Fibroblast of upper back skin (primary cell): Measurements from ENCODE around the gene MACF1.
A peak's percentile ranks its signal among the peaks of the same experiment; 100 is the strongest.

Source experiments
- DNase-seq: peaks from one replicate; pipeline ENCODE4 v3.0.0-alpha.2; 2013

Gene MACF1

GRCh38 chr1:39363267-39363666, 158.8 kb downstream of the MACF1 start:
- DNase-seq = no peak

GRCh38 chr1:39368045-39368444, 163.6 kb downstream of the MACF1 start:
- no peak for DNase-seq

- no peak for DNase-seq
These were observed 165.1 kb downstream of the MACF1 start for GRCh38 chr1:39369565-39369964.

GRCh38 chr1:39370602-39371001, 166.1 kb downstream of the MACF1 start:
- no peak for DNase-seq

- DNase-seq = no peak
These were observed 167.6 kb downstream of the MACF1 start for GRCh38 chr1:39372105-39372504.

GRCh38 chr1:39376656-39377055, 172.2 kb downstream of the MACF1 start:
- no peak for DNase-seq

GRCh38 chr1:39378377-39378776, 173.9 kb downstream of the MACF1 start:
- DNase-seq = no peak

- DNase-seq = no peak
These were observed 174.7 kb downstream of the MACF1 start for GRCh38 chr1:39379187-39379586.

- DNase-seq = no peak
These were observed 175.5 kb downstream of the MACF1 start for GRCh38 chr1:39380036-39380435.

- peak; percentile 44 for DNase-seq
These were observed 177.3 kb downstream of the MACF1 start for GRCh38 chr1:39381839-39382238.

GRCh38 chr1:39384305-39384704, 179.8 kb downstream of the MACF1 start:
- no peak for DNase-seq

- DNase-seq = no peak
These were observed 180.8 kb downstream of the MACF1 start for GRCh38 chr1:39385067-39385988.

- DNase-seq = no peak
These were observed 182.5 kb downstream of the MACF1 start for GRCh38 chr1:39386997-39387396.

- DNase-seq = peak; percentile 93
These were observed 183.0 kb downstream of the MACF1 start for GRCh38 chr1:39387452-39387851.

GRCh38 chr1:39391691-39392679, 187.5 kb downstream of the MACF1 start:
- peak; percentile 91 for DNase-seq

GRCh38 chr1:39392851-39393573, 188.5 kb downstream of the MACF1 start:
- DNase-seq = no peak

- no peak for DNase-seq
These were observed 189.2 kb downstream of the MACF1 start for GRCh38 chr1:39393645-39394044.

GRCh38 chr1:39394059-39394458, 189.6 kb downstream of the MACF1 start:
- no peak for DNase-seq

GRCh38 chr1:39394598-39394997, 190.1 kb downstream of the MACF1 start:
- DNase-seq = no peak

- peak; percentile 96 for DNase-seq
These were observed 190.9 kb downstream of the MACF1 start for GRCh38 chr1:39395357-39395831.

GRCh38 chr1:39396671-39397070, 192.2 kb downstream of the MACF1 start:
- no peak for DNase-seq

- DNase-seq = no peak
These were observed 193.0 kb downstream of the MACF1 start for GRCh38 chr1:39397487-39397886.
